DOHH2 (cell line): ENCODE results near the gene ABRACL.

Experiments used
- CTCF ChIP-seq: fragments of 200-600 bp; sonication (generic); IDR thresholded peaks from one replicate; pipeline ENCODE4 v1.5.1; 2014; ENCODE audit warnings: antibody characterized with exemption, mild to moderate bottlenecking, low read depth, low read length; ENCODE audit not compliant: poor library complexity, severe bottlenecking
- EZH2phosphoT487 ChIP-seq: fragments of 200-600 bp; sonication (generic); IDR thresholded peaks from 2 replicates; pipeline ENCODE4 v1.6.1; 2017; ENCODE audit warnings: borderline replicate concordance, mild to moderate bottlenecking, antibody characterized with exemption, low read length, moderate library complexity, mixed read lengths

DNA sequence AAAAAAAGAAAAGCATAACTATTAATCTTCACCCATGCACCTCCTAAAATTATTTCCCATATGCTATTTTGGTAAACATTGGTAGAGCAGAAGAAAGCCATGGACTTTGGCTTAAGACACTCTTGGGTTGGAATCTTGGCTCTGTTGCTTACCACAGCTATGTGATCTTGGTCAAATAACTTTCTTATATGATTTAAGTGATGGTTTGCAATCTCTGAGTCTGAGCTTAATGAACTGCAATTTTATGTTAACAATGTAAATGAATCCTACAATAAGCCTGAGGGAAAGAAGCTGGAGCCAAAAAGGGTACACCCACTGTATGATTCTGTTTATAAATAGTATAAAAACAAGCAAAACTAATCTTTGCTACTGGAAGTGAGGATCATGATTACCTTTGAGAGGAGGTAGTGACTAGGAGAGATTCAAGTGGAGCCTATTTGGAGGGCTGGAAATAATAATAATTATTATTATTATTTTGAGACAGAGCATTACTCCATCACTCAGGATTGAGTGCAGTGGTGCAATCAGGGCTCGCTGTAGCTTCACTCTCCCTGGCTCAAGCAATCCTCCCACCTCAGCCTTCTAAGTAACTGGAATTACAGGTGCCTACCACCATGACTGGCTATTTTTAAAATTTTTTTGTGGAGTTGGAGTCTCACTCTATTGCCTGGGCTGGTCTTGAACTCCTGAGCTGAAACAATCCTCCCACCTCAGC lies 34.5 kb downstream of the ABRACL start:
- TF ChIP-seq CTCF = no peak
- TF ChIP-seq EZH2phosphoT487 = no peak
